ENCODE results near the gene RELT.

Gene RELT

GRCh38 chr11:73346186-73346935 lies 29.8 kb upstream of the RELT start:
- DNase-seq (ENCODE audit: low spot score) (no peak), FAIRE-seq (no peak)

DNA sequence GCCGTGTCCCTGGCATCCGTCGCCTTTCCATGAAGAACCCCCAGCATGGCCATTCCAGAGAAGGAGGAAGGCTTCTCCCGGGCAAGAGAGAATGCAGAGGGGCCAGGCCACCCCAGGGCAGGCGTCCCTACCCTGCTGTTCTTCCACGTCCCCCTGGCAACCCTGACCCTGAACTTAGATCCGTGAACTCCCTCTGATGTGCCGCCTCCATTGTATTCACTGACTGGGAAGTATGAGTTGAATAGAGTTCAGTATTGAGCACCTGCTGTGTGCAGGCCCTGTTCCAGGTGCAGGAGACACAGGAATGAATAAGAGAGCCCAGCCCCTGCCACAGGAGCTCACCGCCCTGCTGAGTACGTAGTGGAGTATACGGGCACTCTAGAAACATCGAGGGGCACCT lies 29.1 kb upstream of the RELT start:
- no peak for FAIRE-seq

DNA sequence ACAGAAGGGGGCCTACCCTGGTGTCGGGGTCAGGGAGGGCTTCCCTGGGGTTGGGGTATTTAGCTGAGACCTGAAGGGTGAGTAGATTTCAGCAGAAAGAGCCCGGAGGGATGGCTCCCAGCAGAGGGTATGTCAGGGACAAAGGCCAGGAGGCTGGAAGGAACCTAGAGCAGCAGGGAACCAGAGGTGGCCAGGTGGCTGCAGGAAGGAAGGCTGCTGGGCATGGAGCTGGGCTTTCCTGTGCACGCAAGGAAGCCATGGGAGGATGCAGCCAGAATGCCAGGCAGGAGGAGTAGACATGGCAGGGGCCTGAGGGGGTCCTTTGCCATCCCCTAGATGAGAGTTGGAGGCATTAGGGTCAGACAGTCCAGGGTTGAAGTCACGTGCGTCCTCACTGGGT lies 27.4 kb upstream of the RELT start:
- DNase-seq (ENCODE audit: low spot score) (no peak), FAIRE-seq (no peak)

More for the DNA sequence above, 29.1 kb upstream of the RELT start:
- DNase-seq (ENCODE audit: low spot score), result no peak

DNA sequence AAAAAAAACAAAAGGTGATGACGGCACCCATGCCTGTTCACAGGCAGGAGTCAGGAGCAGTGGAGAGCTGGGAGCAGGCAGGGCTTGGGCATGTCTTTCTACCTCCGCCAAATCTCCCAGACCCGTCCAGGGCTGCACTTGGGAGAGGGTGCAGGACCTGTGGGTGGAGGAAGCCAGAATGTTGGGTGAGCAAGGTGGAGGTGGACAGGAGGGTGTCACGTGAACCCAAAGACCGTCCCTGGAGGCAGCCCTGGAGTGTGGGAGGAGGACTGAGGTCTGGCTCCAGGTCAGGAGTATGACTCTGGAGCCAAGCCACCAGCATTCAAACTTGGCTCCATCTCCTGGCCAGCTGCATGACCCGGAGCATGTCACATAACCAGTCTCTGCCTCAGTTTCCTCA lies 26.6 kb upstream of the RELT start:
- FAIRE-seq, result no peak
- DNase-seq (ENCODE audit: low spot score), result no peak

GRCh38 chr11:73350908-73351636 lies 25.1 kb upstream of the RELT start:
- FAIRE-seq (no peak), DNase-seq (ENCODE audit: low spot score) (peak; percentile 77)

GRCh38 chr11:73353422-73353821 lies 22.8 kb upstream of the RELT start:
- FAIRE-seq, result no peak
- no peak for DNase-seq (ENCODE audit: low spot score)

DNA sequence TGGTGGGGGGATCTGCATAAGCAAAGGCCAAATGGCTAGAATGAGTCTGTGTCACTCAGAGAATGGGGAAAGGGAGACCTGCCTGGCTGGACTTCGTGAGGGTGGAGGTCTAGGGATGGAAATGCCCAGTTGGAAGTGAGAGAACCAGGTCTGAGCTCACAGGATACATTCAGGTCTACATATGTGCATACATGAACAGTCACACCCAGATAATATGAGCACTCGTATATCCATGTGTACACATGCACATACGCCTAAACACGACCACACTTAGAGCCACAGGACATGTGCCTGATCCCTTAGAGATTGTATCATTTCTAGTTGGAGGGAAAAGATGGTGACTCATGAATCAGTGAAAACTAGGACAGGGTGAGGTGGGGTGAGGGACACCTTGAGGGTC lies 21.1 kb upstream of the RELT start:
- no peak for DNase-seq (ENCODE audit: low spot score)
- FAIRE-seq, result no peak

GRCh38 chr11:73356979-73357860 lies 19.0 kb upstream of the RELT start:
- no peak for FAIRE-seq
- DNase-seq (ENCODE audit: low spot score), result no peak

DNA sequence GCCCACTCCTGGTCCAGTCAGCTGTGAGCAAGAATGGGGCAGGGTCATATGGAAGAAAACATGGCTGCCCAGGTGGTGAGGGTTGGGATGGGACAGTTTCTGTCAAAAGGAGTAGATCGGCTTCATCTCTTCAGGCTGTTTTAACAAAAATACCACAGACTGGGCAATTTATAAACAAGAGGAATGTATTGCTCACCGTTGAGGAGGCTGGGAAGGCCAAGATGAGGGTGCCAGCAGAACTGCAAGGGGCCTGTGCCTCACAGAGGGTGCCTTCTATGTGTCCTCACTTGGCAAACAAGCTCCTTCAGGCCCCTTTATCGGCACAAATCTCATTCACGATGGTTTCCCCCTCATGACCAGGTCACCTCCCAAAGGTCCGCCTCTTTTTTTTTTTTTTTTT lies 18.1 kb upstream of the RELT start:
- FAIRE-seq (no peak), DNase-seq (ENCODE audit: low spot score) (no peak)

GRCh38 chr11:73359341-73359740 lies 16.9 kb upstream of the RELT start:
- FAIRE-seq (no peak), DNase-seq (ENCODE audit: low spot score) (no peak)

DNA sequence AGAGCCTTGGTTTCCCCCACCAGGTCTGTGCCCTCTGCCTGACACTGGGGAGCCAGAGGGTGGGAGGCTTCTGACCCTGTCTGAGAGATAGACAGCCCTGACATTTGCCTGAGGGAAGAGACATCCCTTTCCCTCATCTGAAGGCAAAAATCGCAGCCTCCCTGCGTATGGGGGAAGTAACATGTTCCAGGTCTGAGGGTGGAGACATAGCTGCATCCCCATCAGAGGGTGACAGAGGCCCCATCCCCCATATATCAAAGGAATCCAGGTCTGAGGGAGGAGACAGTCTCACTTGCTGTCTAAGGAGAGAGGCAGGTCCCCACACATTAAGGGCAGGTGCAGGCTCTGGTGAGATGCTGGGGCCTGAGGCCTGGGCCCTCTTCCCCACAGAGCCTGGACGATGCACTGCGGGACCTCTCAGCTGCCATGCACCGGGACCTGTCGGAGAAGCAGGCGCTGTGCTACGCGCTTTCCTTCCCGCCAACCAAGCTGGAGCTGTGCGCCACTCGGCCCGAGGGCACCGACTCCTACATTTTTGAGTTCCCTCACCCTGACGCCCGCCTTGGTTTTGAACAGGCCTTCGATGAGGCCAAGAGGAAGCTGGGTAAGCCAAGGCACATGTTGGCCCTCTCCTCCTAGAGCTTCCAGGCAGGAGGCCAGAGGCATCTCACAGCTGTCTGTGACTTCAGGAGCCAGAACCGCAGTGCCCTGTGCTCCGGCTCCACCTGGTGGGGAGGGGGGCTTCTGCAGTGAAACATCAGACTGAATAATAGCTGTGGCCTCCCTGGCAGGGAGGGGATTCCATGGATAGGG lies 16.1 kb upstream of the RELT start:
- DNase-seq (ENCODE audit: low spot score) (peak; percentile 57), FAIRE-seq (no peak)

DNA sequence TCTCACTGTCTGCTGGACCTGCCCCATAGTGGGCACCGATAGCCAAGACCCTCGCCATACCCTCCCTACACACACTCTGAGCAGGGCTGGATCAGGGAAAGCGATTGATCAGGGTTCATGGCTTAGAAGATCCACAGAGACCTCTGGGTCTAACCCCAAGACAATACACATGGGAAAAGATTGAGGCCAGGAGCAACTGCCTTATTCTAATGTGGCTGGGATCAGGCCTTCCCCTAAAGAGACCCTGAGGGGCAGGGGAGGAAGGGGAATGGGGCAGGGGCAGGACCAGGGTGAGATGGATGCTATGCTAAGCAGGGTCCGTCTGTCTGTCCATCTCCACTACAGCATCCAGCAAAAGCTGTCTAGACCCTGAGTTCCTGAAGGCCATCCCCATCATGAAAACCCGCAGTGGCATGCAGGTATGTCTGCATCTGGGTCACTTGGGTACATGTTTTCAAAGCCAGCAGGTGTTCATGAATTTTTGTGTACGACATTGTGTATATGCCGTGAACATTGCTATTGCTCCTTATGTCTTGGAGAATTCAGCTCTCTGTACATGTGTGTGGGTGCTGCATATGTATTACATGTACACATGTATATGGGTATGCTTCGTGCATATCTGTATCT lies 15.3 kb upstream of the RELT start:
- DNase-seq (ENCODE audit: low spot score) (no peak), FAIRE-seq (no peak)

GRCh38 chr11:73361953-73362776 lies 14.0 kb upstream of the RELT start:
- DNase-seq (ENCODE audit: low spot score), result no peak
- FAIRE-seq, result no peak

GRCh38 chr11:73363147-73363546 lies 13.1 kb upstream of the RELT start:
- DNase-seq (ENCODE audit: low spot score) (no peak), FAIRE-seq (no peak)

DNA sequence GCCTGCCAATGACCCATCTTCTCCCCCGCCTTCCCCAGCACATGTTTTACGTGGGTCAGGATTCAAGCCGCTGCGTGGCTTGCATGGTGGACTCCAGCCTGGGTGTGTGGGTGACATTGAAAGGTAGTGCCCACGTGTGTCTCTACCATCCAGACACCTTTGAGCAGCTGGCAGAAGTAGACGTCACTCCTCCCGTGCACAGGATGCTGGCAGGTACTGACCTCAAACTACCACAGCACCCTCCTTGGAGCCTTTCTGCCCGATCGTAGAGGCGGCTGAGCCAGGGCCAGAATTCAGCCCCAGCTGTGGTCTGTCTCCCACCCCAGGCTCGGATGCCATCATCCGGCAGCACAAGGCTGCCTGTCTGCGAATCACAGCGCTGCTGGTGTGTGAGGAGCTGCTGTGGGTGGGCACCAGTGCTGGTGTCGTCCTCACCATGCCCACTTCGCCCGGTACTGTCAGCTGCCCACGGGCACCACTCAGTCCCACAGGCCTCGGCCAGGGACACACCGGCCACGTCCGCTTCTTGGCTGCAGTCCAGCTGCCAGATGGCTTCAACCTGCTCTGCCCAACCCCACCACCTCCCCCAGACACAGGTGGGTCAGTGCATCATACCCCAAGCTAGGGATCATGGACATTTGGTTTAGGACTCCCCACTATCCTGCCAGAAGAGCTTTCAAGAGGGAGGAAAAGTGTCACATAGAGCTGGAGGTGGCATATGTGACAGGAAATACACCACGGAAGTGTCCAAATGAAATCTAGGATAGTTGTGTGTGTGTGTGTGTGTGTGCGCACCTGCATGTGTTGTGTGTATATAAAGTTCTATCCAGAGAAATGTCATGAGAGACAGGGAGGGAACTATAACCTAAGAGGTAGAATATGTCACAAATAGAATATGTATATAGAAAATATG lies 10.6 kb upstream of the RELT start:
- FAIRE-seq (no peak), DNase-seq (ENCODE audit: low spot score) (no peak)

GRCh38 chr11:73366265-73366610 lies 10.0 kb upstream of the RELT start:
- FAIRE-seq (no peak), DNase-seq (ENCODE audit: low spot score) (no peak)

DNA sequence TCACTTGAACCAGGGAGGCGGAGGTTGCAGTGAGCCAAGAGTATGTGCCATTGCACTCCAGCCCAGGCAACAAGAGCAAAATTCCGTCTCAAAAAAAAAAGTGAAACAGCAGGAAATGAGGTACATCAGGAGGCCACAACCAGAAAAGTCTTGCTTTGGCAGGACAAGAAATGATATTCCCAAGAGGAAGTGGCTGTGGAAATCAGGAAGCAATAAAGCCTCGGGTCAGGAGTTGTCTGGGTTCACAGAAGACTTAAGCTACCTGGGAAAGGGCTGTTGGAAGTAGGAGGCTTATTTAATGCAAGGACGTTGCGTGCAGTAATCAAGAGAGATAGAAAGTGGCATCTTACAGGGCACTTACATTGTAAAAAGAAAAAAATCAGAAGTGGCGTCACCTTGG lies 9.2 kb upstream of the RELT start:
- FAIRE-seq, result no peak
- no peak for DNase-seq (ENCODE audit: low spot score)

DNA sequence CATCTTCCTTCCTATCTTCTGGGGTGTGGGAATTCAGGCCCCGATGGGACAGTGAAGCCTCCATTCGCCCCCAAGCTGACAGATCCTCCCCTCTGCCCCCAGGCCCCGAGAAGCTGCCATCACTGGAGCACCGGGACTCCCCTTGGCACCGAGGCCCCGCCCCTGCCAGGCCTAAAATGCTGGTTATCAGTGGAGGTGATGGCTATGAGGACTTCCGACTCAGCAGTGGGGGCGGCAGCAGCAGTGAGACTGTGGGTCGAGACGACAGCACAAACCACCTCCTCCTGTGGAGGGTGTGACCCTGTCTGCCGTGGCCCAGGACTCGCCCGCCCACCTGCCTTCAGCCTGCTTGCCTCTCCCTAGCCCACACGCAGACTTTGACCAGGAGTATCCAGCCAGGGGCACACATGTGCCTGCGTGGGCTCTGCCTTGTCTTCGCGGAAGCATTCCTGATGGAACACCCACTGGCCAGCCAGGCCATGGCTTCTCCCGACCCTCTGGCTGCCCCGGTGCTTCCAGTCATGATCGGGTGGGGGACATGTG lies 8.6 kb upstream of the RELT start:
- DNase-seq (ENCODE audit: low spot score), result no peak
- no peak for FAIRE-seq
